ENCODE measurements around the gene PPIF. TPM values are rescaled to one million over a fixed set of nuclear protein-coding genes. Genes with fewer than 3 reads are reported as not detected.
A peak's percentile ranks its signal among the peaks of the same experiment; 100 is the strongest.

PPIF gene
- total and polyA plus RNA-seq, 7 experiments from 2014 or later, result 8.7 to 192 (median 24.0) TPM

GRCh38 chr10:79348640-79348988 is 1.3 kb downstream of the PPIF start:
- ChIA-PET CTCF (interaction anchor here (1.2 to 1.7 kb wide), 3 partner anchors 9 to 54 kb away, joined by 3 to 7 read pairs (median 4); no protein-coding TSS in a partner anchor), POLR2A (interaction anchor here (0.6 to 3.6 kb wide), 5 partner anchors 10 to 33 kb away, joined by 3 to 22 read pairs (median 4); no protein-coding TSS in a partner anchor)
- no peaks in the 10 kb centered on the region for H3K9me3 ChIP-seq (ENCODE audit: control insufficient read depth in 2 of 3, low read length in 3 of 3)
- H3K36me3 Mint-ChIP-seq, result peaks cover 13 to 31% (median 19%) of the 10 kb centered on the region in 5 donors
- no peak for DNase-seq
- H3K4me3 ChIP-seq (ENCODE audit: low read length), result peak overlapping the region; percentile 72
- ATAC-seq, result no peak
- no peaks in the 10 kb centered on the region for H3K27me3 Mint-ChIP-seq
- H3K4me3 Mint-ChIP-seq, result peak overlapping the region; percentile 71 to 92 (median 78)
- peaks cover 15 to 25% of the 10 kb centered on the region in 2 donors for H3K4me1 ChIP-seq (ENCODE audit: control insufficient read depth in 2 of 2, insufficient read depth in 2 of 2, low read length in 2 of 2)
- peaks cover 9 to 53% (median 23%) of the 10 kb centered on the region in 7 donors for H3K4me1 Mint-ChIP-seq
- no peaks in the 10 kb centered on the region for H3K27me3 ChIP-seq (ENCODE audit: control insufficient read depth in 2 of 2, insufficient read depth in 2 of 2, low read length in 2 of 2)
- intact Hi-C loops (cut with micrococcal nuclease), result loop anchor here (1.0 to 10.0 kb wide), 9 partner anchors 26 to 1315 kb away; partner anchors contain the start of genes ANXA11 (in 1 of the 2), RPS24 (in 1 of the 2) and ZMIZ1 (in 1 of the 2)
- peak overlapping the region; percentile 76 to 96 (median 86) for H3K27ac Mint-ChIP-seq
- H3K36me3 ChIP-seq (ENCODE audit: control insufficient read depth in 2 of 3, insufficient read depth in 3 of 3, low read length in 3 of 3), result peaks cover 10 to 41% (median 16%) of the 10 kb centered on the region in 3 experiments
- H3K9me3 Mint-ChIP-seq, result peaks cover 0 to 1% (median 0%) of the 10 kb centered on the region in 11 donors
- H3K27ac ChIP-seq (ENCODE audit: low read depth, low read length), result peak overlapping the region; percentile 73

DNA sequence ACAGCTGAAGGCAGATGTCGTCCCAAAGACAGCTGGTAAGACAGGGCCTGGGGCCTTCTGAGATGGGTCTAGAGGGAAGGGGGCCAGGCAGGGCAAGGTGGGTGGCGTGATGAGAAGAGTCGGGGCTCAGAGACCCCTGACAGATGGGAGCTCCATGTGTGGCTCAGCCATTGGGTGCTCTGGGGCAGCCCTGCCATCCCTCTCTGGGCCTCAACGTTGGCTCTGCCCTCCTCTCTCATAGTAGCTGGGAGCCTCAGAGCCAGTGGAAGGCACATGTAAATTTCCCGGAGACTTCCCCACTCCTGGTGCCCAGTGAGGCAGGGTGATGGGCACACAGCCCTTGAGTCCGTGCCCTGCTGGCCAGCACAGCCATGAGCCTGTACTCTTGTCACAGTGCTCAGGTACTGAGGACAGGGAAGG is 1.8 kb downstream of the PPIF start:
- Mint-ChIP-seq H3K4me1 (peaks cover 9 to 54% (median 25%) of the 10 kb centered on the region in 7 donors), H3K36me3 (peaks cover 15 to 36% (median 24%) of the 10 kb centered on the region in 5 donors), H3K27me3 (no peaks in the 10 kb centered on the region), H3K9me3 (peaks cover 0 to 1% (median 0%) of the 10 kb centered on the region in 11 donors), H3K4me3 (peak overlapping the region; percentile 71 to 92 (median 78)), H3K27ac (peak overlapping the region; percentile 76 to 96 (median 86))
- Histone ChIP-seq H3K36me3 (ENCODE audit: control insufficient read depth in 2 of 3, insufficient read depth in 3 of 3, low read length in 3 of 3) (peaks cover 10 to 46% (median 16%) of the 10 kb centered on the region in 3 experiments), H3K4me1 (ENCODE audit: control insufficient read depth in 2 of 2, insufficient read depth in 2 of 2, low read length in 2 of 2) (peaks cover 15 to 25% of the 10 kb centered on the region in 2 donors), H3K27me3 (ENCODE audit: control insufficient read depth in 2 of 2, insufficient read depth in 2 of 2, low read length in 2 of 2) (no peaks in the 10 kb centered on the region), H3K9me3 (ENCODE audit: control insufficient read depth in 2 of 3, low read length in 3 of 3) (no peaks in the 10 kb centered on the region), H3K4me3 (ENCODE audit: low read length) (peak overlapping the region; percentile 72), H3K27ac (ENCODE audit: low read depth, low read length) (peak overlapping the region; percentile 73)
- no peak for DNase-seq
- intact Hi-C loops (cut with micrococcal nuclease), result loop anchor here (5.0 to 10.0 kb wide), 4 partner anchors 282 to 856 kb away; partner anchors contain the start of genes ANXA11 (in 1 of the 2) and ZMIZ1 (in 1 of the 2)
- ChIA-PET POLR2A (interaction anchor here (0.6 to 3.6 kb wide), 4 partner anchors 9 to 33 kb away, joined by 3 to 22 read pairs (median 5); no protein-coding TSS in a partner anchor), CTCF (interaction anchor here (1.2 to 1.7 kb wide), 3 partner anchors 8 to 54 kb away, joined by 3 to 7 read pairs (median 4); no protein-coding TSS in a partner anchor)
- no peak for ATAC-seq

- CTCF ChIA-PET, result no interaction called here
- H3K36me3 ChIP-seq (ENCODE audit: control insufficient read depth in 2 of 3, insufficient read depth in 3 of 3, low read length in 3 of 3), result peaks cover 10 to 54% (median 16%) of the 10 kb centered on the region in 3 experiments
- H3K4me1 ChIP-seq (ENCODE audit: control insufficient read depth in 2 of 2, insufficient read depth in 2 of 2, low read length in 2 of 2), result peaks cover 15 to 25% of the 10 kb centered on the region in 2 donors
- H3K27ac Mint-ChIP-seq, result peak overlapping the region in 7 of 9 donors; percentile 38 to 96 (median 76)
- H3K27me3 Mint-ChIP-seq, result no peaks in the 10 kb centered on the region
- no peaks in the 10 kb centered on the region for H3K9me3 Mint-ChIP-seq
- peaks cover 20 to 44% (median 32%) of the 10 kb centered on the region in 5 donors for H3K36me3 Mint-ChIP-seq
- intact Hi-C loops (cut with micrococcal nuclease), result loop anchor here (5.0 to 10.0 kb wide), 4 partner anchors 283 to 855 kb away; partner anchors contain the start of genes ANXA11 (in 1 of the 2) and ZMIZ1 (in 1 of the 2)
- peak overlapping the region in 4 of 10 donors; percentile 25 to 92 (median 74) for H3K4me3 Mint-ChIP-seq
- H3K27ac ChIP-seq (ENCODE audit: low read depth, low read length), result no peak overlapping the region
- H3K27me3 ChIP-seq (ENCODE audit: control insufficient read depth in 2 of 2, insufficient read depth in 2 of 2, low read length in 2 of 2), result no peaks in the 10 kb centered on the region
- H3K4me3 ChIP-seq (ENCODE audit: low read length), result no peak overlapping the region
- H3K4me1 Mint-ChIP-seq, result peaks cover 9 to 60% (median 27%) of the 10 kb centered on the region in 7 donors
- no peaks in the 10 kb centered on the region for H3K9me3 ChIP-seq (ENCODE audit: control insufficient read depth in 2 of 3, low read length in 3 of 3)
- ATAC-seq (no peak), DNase-seq (no peak)
- POLR2A ChIA-PET, result interaction anchor here (2.1 kb wide), 1 partner anchor 34 kb away, joined by 7 read pairs; no protein-coding TSS in a partner anchor
Observed at GRCh38 chr10:79349766-79350406, 2.6 kb downstream of the PPIF start.

- Mint-ChIP-seq H3K9me3 (no peaks in the 10 kb centered on the region), H3K27ac (peak overlapping the region in 1 of 9 donors; percentile 76), H3K4me1 (peaks cover 9 to 60% (median 30%) of the 10 kb centered on the region in 7 donors), H3K27me3 (no peaks in the 10 kb centered on the region), H3K36me3 (peaks cover 24 to 51% (median 39%) of the 10 kb centered on the region in 5 donors), H3K4me3 (peak overlapping the region in 1 of 10 donors; percentile 30)
- Histone ChIP-seq H3K27ac (ENCODE audit: low read depth, low read length) (no peak overlapping the region), H3K9me3 (ENCODE audit: control insufficient read depth in 2 of 3, low read length in 3 of 3) (no peaks in the 10 kb centered on the region), H3K4me1 (ENCODE audit: control insufficient read depth in 2 of 2, insufficient read depth in 2 of 2, low read length in 2 of 2) (peaks cover 15 to 25% of the 10 kb centered on the region in 2 donors), H3K27me3 (ENCODE audit: control insufficient read depth in 2 of 2, insufficient read depth in 2 of 2, low read length in 2 of 2) (no peaks in the 10 kb centered on the region), H3K4me3 (ENCODE audit: low read length) (no peak overlapping the region), H3K36me3 (ENCODE audit: control insufficient read depth in 2 of 3, insufficient read depth in 3 of 3, low read length in 3 of 3) (peaks cover 10 to 61% (median 16%) of the 10 kb centered on the region in 3 experiments)
- DNase-seq (no peak), ATAC-seq (no peak)
- intact Hi-C loops (cut with micrococcal nuclease), result no loop called here
- ChIA-PET POLR2A (no interaction called here), CTCF (no interaction called here)
Observed at GRCh38 chr10:79350407-79351154, 3.3 kb downstream of the PPIF start.

DNA sequence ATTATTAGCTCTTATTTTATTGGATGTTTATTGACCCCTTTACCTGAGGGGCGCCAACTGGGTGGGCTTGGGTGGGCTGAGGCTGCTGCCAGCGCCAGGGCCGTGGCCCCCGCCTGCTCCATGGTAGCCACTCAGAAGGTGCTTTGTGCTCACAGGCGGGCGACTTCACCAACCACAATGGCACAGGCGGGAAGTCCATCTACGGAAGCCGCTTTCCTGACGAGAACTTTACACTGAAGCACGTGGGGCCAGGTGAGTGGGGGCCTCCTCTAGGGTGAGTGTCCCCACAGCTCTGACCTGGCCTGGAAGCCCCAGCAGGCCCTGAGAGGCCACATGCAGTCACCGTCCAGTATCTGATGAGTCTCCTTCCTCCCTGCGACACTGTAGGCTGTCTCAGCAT is 4.1 kb downstream of the PPIF start:
- Mint-ChIP-seq H3K27ac (peak overlapping the region in 1 of 9 donors; percentile 37), H3K9me3 (no peaks in the 10 kb centered on the region), H3K27me3 (no peaks in the 10 kb centered on the region), H3K4me1 (peaks cover 9 to 64% (median 30%) of the 10 kb centered on the region in 7 donors), H3K36me3 (peaks cover 25 to 58% (median 45%) of the 10 kb centered on the region in 5 donors), H3K4me3 (no peak overlapping the region)
- DNase-seq, result no peak
- peaks cover 10 to 68% (median 16%) of the 10 kb centered on the region in 3 experiments for H3K36me3 ChIP-seq (ENCODE audit: control insufficient read depth in 2 of 3, insufficient read depth in 3 of 3, low read length in 3 of 3)
- ChIA-PET POLR2A (no interaction called here), CTCF (no interaction called here)
- no peak for ATAC-seq
- H3K9me3 ChIP-seq (ENCODE audit: control insufficient read depth in 2 of 3, low read length in 3 of 3), result no peaks in the 10 kb centered on the region
- intact Hi-C loops (cut with micrococcal nuclease), result no loop called here
- H3K27me3 ChIP-seq (ENCODE audit: control insufficient read depth in 2 of 2, insufficient read depth in 2 of 2, low read length in 2 of 2), result no peaks in the 10 kb centered on the region
- no peak overlapping the region for H3K27ac ChIP-seq (ENCODE audit: low read depth, low read length)
- H3K4me1 ChIP-seq (ENCODE audit: control insufficient read depth in 2 of 2, insufficient read depth in 2 of 2, low read length in 2 of 2), result peaks cover 15 to 25% of the 10 kb centered on the region in 2 donors
- no peak overlapping the region for H3K4me3 ChIP-seq (ENCODE audit: low read length)
